Esophagus squamous epithelium (tissue), 5 donors: ENCODE results near the gene POLR2C. TPM values are rescaled to one million over a fixed set of nuclear protein-coding genes. Genes with fewer than 3 reads are reported as not detected.
A peak's percentile ranks its signal among the peaks of the same experiment; 100 is the strongest.

Source experiments
- DNase-seq: peaks from one replicate; lab custom pipeline; 2025; lab: John Stamatoyannopoulos, UW
- H3K27ac ChIP-seq, 4 donors: fragments of 200-600 bp; sonication (generic); one replicate each; pipeline ENCODE4 v1.5.1; 2016 to 2019; ENCODE audit warnings: mild to moderate bottlenecking in 1 of 4
- H3K27me3 ChIP-seq, 4 donors: fragments of 200-600 bp; sonication (generic); 1 replicate in 3 of 4; 2 replicates in 1 of 4; pipeline versions ENCODE4 v1.5.1 to v1.6.0; 2017 to 2021; ENCODE audit warnings: antibody characterized with exemption in 1 of 4
- H3K36me3 ChIP-seq, 3 donors: fragments of 200-600 bp; sonication (generic); one replicate each; pipeline ENCODE4 v1.5.1; 2016 to 2019
- H3K4me1 ChIP-seq, 3 donors: fragments of 200-600 bp; sonication (generic); one replicate each; pipeline ENCODE4 v1.5.1; 2017 to 2019
- H3K4me3 ChIP-seq, 4 donors: fragments of 200-600 bp; sonication (generic); 1 replicate in 3 of 4; 2 replicates in 1 of 4; pipeline ENCODE4 v1.5.1; 2016 to 2019; ENCODE audit warnings: mild to moderate bottlenecking in 2 of 4, moderate library complexity in 1 of 4
- H3K9me3 ChIP-seq, 3 donors: fragments of 200-600 bp; sonication (generic); one replicate each; pipeline ENCODE4 v1.5.1; 2016 to 2019
- POLR2A ChIP-seq, 4 donors: fragments of 450-650 bp; IDR thresholded peaks; one replicate each; pipeline ENCODE4 v1.6.1; 2017; ENCODE audit warnings: antibody characterized with exemption in 4 of 4, mild to moderate bottlenecking in 4 of 4, moderate library complexity in 3 of 4
- WGBS, 2 donors: methylation state at CpG; one replicate each; pipeline ENCODE4 v1.1.5; 2018; 5-methylcytosine and 5-hydroxymethylcytosine counted together
- intact Hi-C: fragments of 100-400 bp; cut with DNase I; formaldehyde crosslinking; loops from one replicate; pipeline ENCODE4 v1.15.0; 2022
- total RNA-seq, 4 donors: library from RNA; depleted of rRNA; stranded (reverse); fragments of >200 nt; gene quantifications; one replicate each; pipeline ENCODE4 v1.1.0, GENCODE V29; 2016
- TF ChIP-seq, protein P1 (sequence below), 6 experiments: fragments of 450-650 bp in 4 of 6; fragments of 200-600 bp in 2 of 6; sonication (generic) in 2 of 6; IDR thresholded peaks; one replicate each; pipeline ENCODE4 v1.5.1; 2016 to 2019; ENCODE audit warnings: antibody characterized with exemption in 6 of 6, mild to moderate bottlenecking in 4 of 6, moderate library complexity in 4 of 6
- donor health status: DM: yes; HTN: yes; CAD: no.

The POLR2C gene
- total RNA-seq, 4 donors from 2014 or later, result 58.8 to 86.8 (median 71.1) TPM

DNA sequence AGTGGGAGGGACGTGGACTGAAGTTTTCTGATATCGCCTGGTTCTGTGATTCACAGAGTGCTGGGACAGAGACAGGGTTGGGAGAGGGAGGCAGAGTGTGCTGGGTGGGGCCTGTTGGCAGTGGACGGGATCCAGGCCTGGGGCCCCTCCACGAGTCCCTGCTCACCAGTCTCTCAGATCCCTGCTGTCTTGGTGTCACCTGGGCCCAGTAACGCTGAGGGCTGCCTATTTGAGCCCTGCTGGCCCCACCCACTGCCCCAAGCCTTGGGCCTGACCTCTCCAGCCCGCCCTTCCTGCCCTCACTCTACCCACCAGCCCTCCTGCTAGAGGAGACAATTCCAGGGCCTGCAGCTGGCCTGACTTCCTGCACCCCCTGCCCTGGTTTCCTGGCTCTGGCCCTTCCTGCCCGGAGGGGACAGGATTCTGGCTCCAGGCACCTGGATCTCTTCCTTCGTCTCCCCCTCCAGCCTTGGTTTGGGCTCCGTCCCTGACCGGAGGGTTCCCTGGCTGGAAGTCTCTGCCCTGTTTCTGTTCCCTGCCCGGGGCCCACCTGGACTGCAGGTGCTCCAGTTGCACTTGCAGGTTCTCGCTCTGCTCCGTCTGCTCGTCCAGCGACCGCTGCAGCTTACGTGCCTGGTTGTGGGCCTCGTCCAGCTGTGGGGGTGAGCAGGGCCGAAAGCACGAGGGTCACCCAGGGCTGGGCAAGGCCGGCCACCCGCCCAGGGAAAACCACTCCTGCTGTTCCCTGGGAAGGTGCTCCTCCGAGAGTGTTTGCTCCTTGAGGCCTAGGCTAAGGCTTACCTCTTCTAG, 52.5 kb downstream of the POLR2C start:
- H3K36me3 ChIP-seq, result peaks cover 0 to 67% (median 6%) of the 10 kb centered on the region in 3 donors
- no peaks in the 10 kb centered on the region for H3K27me3 ChIP-seq
- no peak for TF ChIP-seq POLR2A (IDR thresholded peaks at IDR 0.05)
- TF ChIP-seq, protein P1, sequence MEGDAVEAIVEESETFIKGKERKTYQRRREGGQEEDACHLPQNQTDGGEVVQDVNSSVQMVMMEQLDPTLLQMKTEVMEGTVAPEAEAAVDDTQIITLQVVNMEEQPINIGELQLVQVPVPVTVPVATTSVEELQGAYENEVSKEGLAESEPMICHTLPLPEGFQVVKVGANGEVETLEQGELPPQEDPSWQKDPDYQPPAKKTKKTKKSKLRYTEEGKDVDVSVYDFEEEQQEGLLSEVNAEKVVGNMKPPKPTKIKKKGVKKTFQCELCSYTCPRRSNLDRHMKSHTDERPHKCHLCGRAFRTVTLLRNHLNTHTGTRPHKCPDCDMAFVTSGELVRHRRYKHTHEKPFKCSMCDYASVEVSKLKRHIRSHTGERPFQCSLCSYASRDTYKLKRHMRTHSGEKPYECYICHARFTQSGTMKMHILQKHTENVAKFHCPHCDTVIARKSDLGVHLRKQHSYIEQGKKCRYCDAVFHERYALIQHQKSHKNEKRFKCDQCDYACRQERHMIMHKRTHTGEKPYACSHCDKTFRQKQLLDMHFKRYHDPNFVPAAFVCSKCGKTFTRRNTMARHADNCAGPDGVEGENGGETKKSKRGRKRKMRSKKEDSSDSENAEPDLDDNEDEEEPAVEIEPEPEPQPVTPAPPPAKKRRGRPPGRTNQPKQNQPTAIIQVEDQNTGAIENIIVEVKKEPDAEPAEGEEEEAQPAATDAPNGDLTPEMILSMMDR (IDR thresholded peaks at IDR 0.05), result no peak
- 89 to 94% methylated on average over 10 to 23 of the region's 23 CpGs for WGBS, 2 donors
- H3K4me3 ChIP-seq, result no peak overlapping the region
- H3K9me3 ChIP-seq, result no peaks in the 10 kb centered on the region
- H3K4me1 ChIP-seq, result peaks cover 1 to 15% (median 3%) of the 10 kb centered on the region in 3 donors
- DNase-seq, result no peak
- H3K27ac ChIP-seq, result peak overlapping the region in 2 of 4 donors; percentile 9 to 38
- intact Hi-C loops, result no loop called here

DNA sequence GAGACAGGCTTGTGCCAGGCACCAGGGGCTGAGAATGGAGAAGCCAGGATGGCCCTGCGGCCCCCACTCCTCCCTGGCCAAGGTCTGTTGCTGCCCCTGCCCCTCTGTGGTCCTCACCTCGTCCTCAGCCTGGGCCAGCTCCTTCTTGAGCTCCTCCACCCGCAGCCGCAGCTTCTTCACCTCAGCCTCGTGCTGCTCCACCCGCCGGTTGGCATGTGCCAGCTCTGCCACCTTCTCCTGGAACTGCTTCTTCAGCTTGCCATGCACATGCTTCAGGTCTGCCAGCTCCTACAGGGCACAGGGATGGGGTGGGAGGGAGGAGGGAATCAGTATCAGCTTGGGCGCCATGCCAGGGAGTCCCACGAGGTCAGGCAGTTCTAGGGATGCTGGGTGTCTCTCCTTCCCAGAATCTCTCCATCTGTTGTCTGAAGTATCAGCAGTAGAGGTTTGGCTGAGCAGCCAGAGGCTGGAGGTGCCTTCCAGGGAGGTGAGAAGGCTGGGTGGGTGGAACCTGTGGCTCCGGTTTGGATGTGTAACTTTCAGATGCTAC, 53.8 kb downstream of the POLR2C start:
- H3K9me3 ChIP-seq, result no peaks in the 10 kb centered on the region
- H3K4me3 ChIP-seq, result no peak overlapping the region
- intact Hi-C loops, result no loop called here
- no peak overlapping the region for H3K27ac ChIP-seq
- no peak for DNase-seq
- WGBS, 2 donors, result 80 to 89% methylated on average over 8 to 9 of the region's 10 CpGs
- peaks cover 3 to 15% (median 5%) of the 10 kb centered on the region in 3 donors for H3K4me1 ChIP-seq
- H3K36me3 ChIP-seq, result peaks cover 0 to 67% (median 6%) of the 10 kb centered on the region in 3 donors
- no peak for TF ChIP-seq POLR2A (IDR thresholded peaks at IDR 0.05)
- TF ChIP-seq, protein P1 (IDR thresholded peaks at IDR 0.05), result no peak
- H3K27me3 ChIP-seq, result no peaks in the 10 kb centered on the region

DNA sequence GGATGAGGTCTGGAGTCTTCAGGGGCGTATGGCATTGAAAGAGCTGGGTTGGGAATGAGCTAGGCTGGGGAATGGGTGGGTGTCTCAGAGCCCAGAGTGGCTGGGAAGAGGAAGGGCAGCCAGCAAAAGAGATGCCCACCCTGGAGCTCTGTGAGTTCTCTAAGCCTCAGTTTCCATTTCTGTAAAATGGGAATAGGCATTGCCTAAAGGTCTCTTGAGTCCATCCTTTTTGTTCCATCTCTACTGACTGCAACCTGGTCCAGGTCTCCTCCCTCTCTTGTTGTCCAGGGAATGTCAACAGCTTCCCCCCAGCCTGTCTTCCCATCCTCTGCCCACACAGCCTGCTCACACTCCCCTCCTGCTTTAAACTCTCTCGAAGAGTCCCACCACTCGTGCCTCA, 54.3 kb downstream of the POLR2C start:
- Histone ChIP-seq H3K9me3 (no peaks in the 10 kb centered on the region), H3K27ac (no peak overlapping the region), H3K27me3 (no peaks in the 10 kb centered on the region), H3K36me3 (peaks cover 0 to 65% (median 6%) of the 10 kb centered on the region in 3 donors), H3K4me1 (peaks cover 3 to 15% (median 5%) of the 10 kb centered on the region in 3 donors), H3K4me3 (no peak overlapping the region)
- TF ChIP-seq POLR2A (IDR thresholded peaks at IDR 0.05), result no peak
- TF ChIP-seq, protein P1 (IDR thresholded peaks at IDR 0.05), result no peak
- intact Hi-C loops, result no loop called here
- DNase-seq, result no peak
- 90 to 91% methylated on average over 2 to 3 of the region's 3 CpGs for WGBS, 2 donors

DNA sequence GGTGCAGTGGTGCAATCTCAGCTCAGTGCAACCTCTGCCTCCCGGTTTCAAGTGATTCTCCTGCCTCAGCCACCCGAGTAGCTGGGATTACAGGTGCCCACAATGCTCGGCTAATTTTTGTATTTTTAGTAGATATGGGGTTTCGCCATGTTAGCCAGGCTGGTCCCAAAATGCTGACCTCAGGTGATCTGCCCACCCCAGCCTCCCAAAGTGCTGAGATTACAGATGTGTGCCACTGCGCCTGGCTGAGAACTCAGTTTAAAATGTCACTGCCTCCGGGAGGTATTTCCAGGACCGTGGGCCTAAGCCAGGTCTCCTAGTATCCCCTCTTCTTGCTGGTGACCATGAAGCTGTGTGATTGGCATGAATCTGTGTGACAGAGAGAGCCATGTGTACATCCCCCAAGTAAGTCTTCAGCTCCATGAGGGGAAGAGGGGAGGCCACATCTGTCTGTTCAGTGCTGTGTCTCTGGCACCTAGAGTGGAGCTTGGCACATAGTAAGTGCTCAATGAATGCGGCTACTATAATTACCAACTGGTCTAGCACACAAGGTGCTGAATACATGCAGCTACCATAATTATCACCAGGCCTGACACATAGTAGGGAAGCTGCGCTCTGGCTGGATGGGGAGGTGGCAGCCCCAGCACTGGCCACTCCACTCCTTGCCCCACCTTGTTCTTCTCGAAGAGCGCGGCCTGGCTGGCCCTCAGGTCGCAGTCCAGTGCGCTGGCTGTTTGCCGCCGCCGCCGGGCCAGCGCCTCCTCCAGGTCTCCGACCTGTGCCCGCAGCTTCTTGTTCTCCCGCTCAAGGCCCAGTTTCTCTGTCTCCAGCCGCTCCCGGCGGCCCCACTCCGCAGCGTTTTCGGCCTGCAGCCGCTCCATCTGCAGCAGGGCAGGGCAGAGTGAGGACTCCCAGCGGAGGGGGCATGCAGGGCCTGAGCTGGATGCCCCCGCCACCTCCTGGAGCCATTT, 55.2 kb downstream of the POLR2C start:
- peaks cover 3 to 15% (median 5%) of the 10 kb centered on the region in 3 donors for H3K4me1 ChIP-seq
- TF ChIP-seq, protein P1 (IDR thresholded peaks at IDR 0.05), result no peak
- TF ChIP-seq POLR2A (IDR thresholded peaks at IDR 0.05), result no peak
- H3K4me3 ChIP-seq, result no peak overlapping the region
- H3K9me3 ChIP-seq, result no peaks in the 10 kb centered on the region
- DNase-seq, result no peak
- WGBS, 2 donors, result 91 to 94% methylated on average over 6 to 10 of the region's 31 CpGs
- peaks cover 0 to 56% (median 6%) of the 10 kb centered on the region in 3 donors for H3K36me3 ChIP-seq
- intact Hi-C loops, result no loop called here
- no peaks in the 10 kb centered on the region for H3K27me3 ChIP-seq
- no peak overlapping the region for H3K27ac ChIP-seq
